GM12878 (cell line): ENCODE results near the gene GABBR2. TPM values are rescaled to one million over a fixed set of nuclear protein-coding genes. Genes with fewer than 3 reads are reported as not detected.

Source experiments
- ATAC-seq: fragments of 200-7000 bp; cut with Tn5 transposase; 3 replicates; pipeline ENCODE4 v1.9.1; 2020; ENCODE audit warnings: mild to moderate bottlenecking, moderate library complexity
- BruUV-seq: library from RNA; stranded (reverse); fragments of 400-500 nt; replicated peaks from 2 replicates; lab custom pipeline; 2021; lab: Mats Ljungman, UMichigan
- CTCF ChIA-PET: fragments of 300-600 bp; sonication (Branson Sonifier 250); formaldehyde crosslinking; extraction: SDS; loops from one replicate; lab custom pipeline; 2021; ENCODE audit warnings: inconsistent platforms; lab: Yijun Ruan, JAX
- POLR2A ChIA-PET: fragments of 350-600 bp; formaldehyde crosslinking; extraction: SDS; loops from one replicate; lab custom pipeline; 2021; ENCODE audit warnings: inconsistent platforms; lab: Charles Lee
- RAD21 ChIA-PET: fragments of 300-600 bp; sonication (Branson Sonifier 250); formaldehyde crosslinking; loops from one replicate; lab custom pipeline; 2023; ENCODE audit warnings: antibody characterized with exemption; ENCODE audit not compliant: unreplicated experiment; lab: Charles Lee
- SMC1A ChIA-PET: fragments of 300-600 bp; sonication (Branson Sonifier 250); formaldehyde crosslinking; loops from one replicate; lab custom pipeline; 2023; ENCODE audit not compliant: unreplicated experiment, uncharacterized antibody; lab: Charles Lee
- DNase-seq: peaks from one replicate; pipeline ENCODE4 v3.0.0-alpha.2; 2011; ENCODE audit warnings: low read depth, low spot score
- FAIRE-seq: peaks from 3 replicates; lab custom pipeline; 2011; peaks lifted over from hg19 to GRCh38; lab: Jason Lieb, UNC
- H2AFZ ChIP-seq: 2 replicates; pipeline ENCODE4 v1.6.0; 2011; ENCODE audit warnings: low read depth, low read length, control low read depth; ENCODE audit not compliant: control insufficient read depth
- H3K27ac ChIP-seq: 2 replicates; pipeline ENCODE4 v1.5.1; 2011; ENCODE audit warnings: control low read depth; ENCODE audit not compliant: control insufficient read depth, insufficient read depth
- H3K27me3 ChIP-seq, 2 experiments: replicated peaks in 1 of 2; 2 replicates each; pipeline versions ENCODE4 v1.6.0 to v1.6.1; 2011; ENCODE audit warnings: low read length in 1 of 2; ENCODE audit not compliant: control insufficient read depth in 2 of 2, insufficient read depth in 2 of 2
- H3K36me3 ChIP-seq, 2 experiments: 2 replicates each; pipeline ENCODE4 v1.5.1; 2011; ENCODE audit warnings: low read length in 1 of 2; ENCODE audit not compliant: control insufficient read depth in 2 of 2, insufficient read depth in 2 of 2
- H3K4me1 ChIP-seq: 2 replicates; pipeline ENCODE4 v1.6.1; 2011; ENCODE audit warnings: mild to moderate bottlenecking, low read length, moderate library complexity, mixed read lengths; ENCODE audit not compliant: control insufficient read depth, insufficient read depth
- H3K4me2 ChIP-seq: 2 replicates; pipeline ENCODE4 v1.6.0; 2011; ENCODE audit warnings: control low read depth; ENCODE audit not compliant: control insufficient read depth, insufficient read depth
- H3K4me3 ChIP-seq: fragments of 200-600 bp; sonication (generic); 2 replicates; pipeline ENCODE4 v1.5.1; 2016
- H3K79me2 ChIP-seq: 2 replicates; pipeline ENCODE4 v1.6.0; 2011; ENCODE audit warnings: low read length; ENCODE audit not compliant: control insufficient read depth, insufficient read depth
- H3K9ac ChIP-seq: 2 replicates; pipeline ENCODE4 v1.8.0; 2011; ENCODE audit warnings: low read length, control low read depth, mixed read lengths; ENCODE audit not compliant: control insufficient read depth, insufficient read depth
- H3K9me3 ChIP-seq: replicated peaks from 3 replicates; pipeline ENCODE4 v1.5.1; 2011; ENCODE audit warnings: mild to moderate bottlenecking, low read length; ENCODE audit not compliant: control insufficient read depth, insufficient read depth
- H4K20me1 ChIP-seq: 2 replicates; pipeline ENCODE4 v1.6.0; 2011; ENCODE audit not compliant: control insufficient read depth, insufficient read depth
- NR2C2 ChIP-seq: IDR thresholded peaks from 2 replicates; pipeline ENCODE4 v1.6.1; 2011; ENCODE audit warnings: borderline replicate concordance, low read depth; ENCODE audit not compliant: control insufficient read depth, insufficient read length
- SMAD5 ChIP-seq: IDR thresholded peaks from 2 replicates; pipeline ENCODE4 v1.6.1; 2016; ENCODE audit warnings: antibody characterized with exemption, low read depth
- ZNF207 ChIP-seq: fragments of 450-650 bp; IDR thresholded peaks from 2 replicates; pipeline ENCODE4 v1.6.1; 2014; ENCODE audit warnings: antibody characterized with exemption, mild to moderate bottlenecking, borderline replicate concordance
- ZNF24 ChIP-seq: fragments of 450-650 bp; IDR thresholded peaks from 2 replicates; pipeline ENCODE4 v1.6.1; 2017; ENCODE audit warnings: antibody characterized with exemption, mild to moderate bottlenecking
- WGBS: methylation state at CpG from one replicate; pipeline ENCODE4 v1.1.6; 2016; ENCODE audit warnings: low lambda C conversion rate; ENCODE audit not compliant: insufficient replicate concordance, insufficient coverage; ENCODE audit errors: missing lambda C conversion rate; 5-methylcytosine and 5-hydroxymethylcytosine counted together
- in situ Hi-C: fragments of 300-500 bp; cut with MboI; formaldehyde crosslinking; loops from 9 replicates; pipeline ENCODE4 v1.14.3; 2018; ENCODE audit warnings: mixed read lengths
- intact Hi-C: fragments of 100-400 bp; cut with micrococcal nuclease; formaldehyde crosslinking; loops from one replicate; pipeline ENCODE4 v1.14.2; 2022; ENCODE audit not compliant: unreplicated experiment
- polyA plus RNA-seq, 11 experiments: library from polyadenylated mRNA; depleted of rRNA in 4 of 11; unstranded in 6 of 11; stranded (reverse) in 5 of 11; fragments of >200 nt; fragmentation: Nextera tagmentation in 4 of 11; fragmentation: Illumina TruSeq in 1 of 11; extraction: Ambion mirVana in 4 of 11; extraction: Trizol in 1 of 11; gene quantifications; 1 replicate in 1 of 11; 2 replicates in 10 of 11; pipeline versions ENCODE4 v1.2.1 to v1.2.3, GENCODE V29; 2011 to 2016; ENCODE audit warnings: inconsistent platforms in 2 of 11, missing spikeins in 2 of 11, low read depth in 1 of 11
- total RNA-seq, 4 experiments: library from RNA; depleted of rRNA in 3 of 4; stranded (reverse); fragments of >200 nt in 3 of 4; fragmentation: Illumina TruSeq in 1 of 4; extraction: Trizol in 1 of 4; gene quantifications; 2 replicates each; pipeline versions ENCODE4 v1.2.1 to v1.2.3, GENCODE V29; 2013 to 2021
- TF ChIP-seq, protein P1 (sequence below): IDR thresholded peaks from 2 replicates; pipeline ENCODE4 v1.6.1; 2011; ENCODE audit warnings: low read depth, mild to moderate bottlenecking, low read length, moderate library complexity, borderline replicate concordance; ENCODE audit errors: extremely low read depth
- TF ChIP-seq, protein P2 (sequence below): fragments of 450-650 bp; IDR thresholded peaks from 2 replicates; pipeline ENCODE4 v1.6.1; 2017; ENCODE audit warnings: mild to moderate bottlenecking

Gene GABBR2
- total and polyA plus RNA-seq, 10 of the 15 experiments (the other 5 are each of a cell fraction or from before 2014, with no cell fraction given) = 0.02 to 2.2 (median 0.06) TPM; not detected in 2

DNA sequence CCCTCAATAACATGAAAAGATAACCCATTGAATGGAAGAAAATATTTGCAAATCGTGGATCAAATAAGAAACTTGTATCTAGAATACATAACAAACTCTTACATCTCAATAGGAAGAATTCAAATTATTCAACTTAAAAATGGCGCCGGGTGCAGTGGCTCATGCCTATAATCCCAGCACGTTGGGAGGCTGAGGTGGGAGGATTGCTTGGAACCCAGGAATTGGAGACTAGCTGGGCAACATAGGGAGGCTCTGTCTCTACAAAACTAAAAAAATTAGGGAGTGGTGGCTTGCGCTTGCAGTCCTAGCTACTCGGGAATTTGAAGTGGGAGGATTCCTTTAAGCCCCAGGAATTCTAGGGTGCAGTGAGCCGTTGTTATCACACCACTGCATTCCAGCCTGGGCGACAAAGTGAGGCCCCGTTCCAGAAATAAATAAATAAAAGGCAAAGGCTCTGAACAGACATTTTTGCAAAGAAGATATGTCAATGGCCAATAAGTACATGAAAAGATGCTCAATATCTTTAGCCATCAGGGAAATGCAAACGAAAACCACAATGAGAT, 431.7 kb downstream of the GABBR2 start:
- TF ChIP-seq ZNF207 = no peak
- TF ChIP-seq, protein P1, sequence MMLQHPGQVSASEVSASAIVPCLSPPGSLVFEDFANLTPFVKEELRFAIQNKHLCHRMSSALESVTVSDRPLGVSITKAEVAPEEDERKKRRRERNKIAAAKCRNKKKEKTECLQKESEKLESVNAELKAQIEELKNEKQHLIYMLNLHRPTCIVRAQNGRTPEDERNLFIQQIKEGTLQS = no peak
- TF ChIP-seq, all 136 proteins: peak for 0
- in situ Hi-C loops (no loop called here), intact Hi-C loops (no loop called here)
- ChIA-PET CTCF (interaction anchor here (0.9 kb wide), 2 partner anchors 13 to 353 kb away, joined by 3 to 4 read pairs; no protein-coding TSS in a partner anchor), RAD21 (no interaction called here), SMC1A (no interaction called here), POLR2A (no interaction called here)
- Histone ChIP-seq H3K9ac (no peak overlapping the region), H2AFZ (no peak overlapping the region), H3K27me3 (peaks cover 3 to 4% of the 10 kb centered on the region in 2 experiments; a peak in 2 of 4 replicates), H3K27ac (no peak overlapping the region), H3K4me3 (no peak overlapping the region), H4K20me1 (no peaks in the 10 kb centered on the region), H3K79me2 (no peaks in the 10 kb centered on the region), H3K4me2 (no peak overlapping the region), H3K36me3 (no peaks in the 10 kb centered on the region), H3K9me3 (no peaks in the 10 kb centered on the region), H3K4me1 (no peaks in the 10 kb centered on the region)
- no TSS peak for BruUV-seq
- DNase-seq (no peak), FAIRE-seq (no peak), ATAC-seq (no peak)
- WGBS = 39% methylated on average over 10 of the region's 10 CpGs

DNA sequence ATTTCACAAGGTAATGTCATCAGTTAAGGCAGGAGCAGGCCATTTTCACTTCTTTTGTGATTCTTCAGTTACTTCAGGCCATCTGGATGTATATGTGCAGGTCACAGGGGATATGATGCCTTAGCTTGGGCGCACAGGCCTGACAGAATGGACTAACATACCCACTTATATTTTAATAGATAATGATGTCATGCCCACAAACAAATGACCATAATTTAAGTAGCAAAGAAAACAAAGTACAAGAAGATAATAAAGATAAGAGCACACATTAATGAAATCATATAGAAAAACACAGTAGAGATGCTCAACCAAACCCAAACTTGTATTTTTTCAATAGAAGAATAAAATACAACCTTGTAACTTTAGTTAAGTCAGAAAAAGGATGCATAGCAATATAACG, 433.6 kb downstream of the GABBR2 start:
- DNase-seq = no peak
- no TSS peak for BruUV-seq
- in situ Hi-C loops (no loop called here), intact Hi-C loops (no loop called here)
- RAD21 ChIA-PET = no interaction called here
- no peaks in the 10 kb centered on the region for H3K36me3 ChIP-seq
- no peak overlapping the region for H3K27ac ChIP-seq
- no peaks in the 10 kb centered on the region for H3K9me3 ChIP-seq
- SMC1A ChIA-PET = no interaction called here
- no peak overlapping the region for H3K4me2 ChIP-seq
- TF ChIP-seq ZNF24 = no peak
- TF ChIP-seq, protein P2, sequence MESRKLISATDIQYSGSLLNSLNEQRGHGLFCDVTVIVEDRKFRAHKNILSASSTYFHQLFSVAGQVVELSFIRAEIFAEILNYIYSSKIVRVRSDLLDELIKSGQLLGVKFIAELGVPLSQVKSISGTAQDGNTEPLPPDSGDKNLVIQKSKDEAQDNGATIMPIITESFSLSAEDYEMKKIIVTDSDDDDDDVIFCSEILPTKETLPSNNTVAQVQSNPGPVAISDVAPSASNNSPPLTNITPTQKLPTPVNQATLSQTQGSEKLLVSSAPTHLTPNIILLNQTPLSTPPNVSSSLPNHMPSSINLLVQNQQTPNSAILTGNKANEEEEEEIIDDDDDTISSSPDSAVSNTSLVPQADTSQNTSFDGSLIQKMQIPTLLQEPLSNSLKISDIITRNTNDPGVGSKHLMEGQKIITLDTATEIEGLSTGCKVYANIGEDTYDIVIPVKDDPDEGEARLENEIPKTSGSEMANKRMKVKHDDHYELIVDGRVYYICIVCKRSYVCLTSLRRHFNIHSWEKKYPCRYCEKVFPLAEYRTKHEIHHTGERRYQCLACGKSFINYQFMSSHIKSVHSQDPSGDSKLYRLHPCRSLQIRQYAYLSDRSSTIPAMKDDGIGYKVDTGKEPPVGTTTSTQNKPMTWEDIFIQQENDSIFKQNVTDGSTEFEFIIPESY = no peak
- no peak for TF ChIP-seq NR2C2
- no peak for TF ChIP-seq SMAD5
- ATAC-seq = no peak
- CTCF ChIA-PET = no interaction called here
- no peak overlapping the region for H3K9ac ChIP-seq
- H3K27me3 ChIP-seq = peaks cover 3 to 4% of the 10 kb centered on the region in 2 experiments; a peak in 2 of 4 replicates
- no peak overlapping the region for H3K4me3 ChIP-seq
- POLR2A ChIA-PET = no interaction called here
- H3K4me1 ChIP-seq = no peaks in the 10 kb centered on the region
- no peak for FAIRE-seq
- no peaks in the 10 kb centered on the region for H3K79me2 ChIP-seq
- H2AFZ ChIP-seq = no peak overlapping the region
- WGBS = 54% methylated on average over 2 of the region's 2 CpGs
- no peaks in the 10 kb centered on the region for H4K20me1 ChIP-seq
